Small intestine (tissue), 16 donors: Measurements from ENCODE around the gene HDAC6. TPM values are rescaled to one million over a fixed set of nuclear protein-coding genes. Genes with fewer than 3 reads are reported as not detected.

ENCODE experiments used
- DNase-seq, 2 donors: peaks; one replicate each; pipeline versions ENCODE4 v3.0.0 to v3.0.0-alpha.2; 2013
- FAIRE-seq: peaks from 2 replicates; lab custom pipeline; 2012; peaks lifted over from hg19 to GRCh38; lab: Jason Lieb, UNC
- H3K27ac ChIP-seq, 3 donors: one replicate each; pipeline ENCODE4 v1.5.1; 2013; ENCODE audit warnings: low read length in 2 of 3, mild to moderate bottlenecking in 2 of 3, control low read depth in 1 of 3, inconsistent platforms in 1 of 3, low read depth in 1 of 3, moderate library complexity in 1 of 3
- H3K27me3 ChIP-seq, 3 donors: one replicate each; pipeline ENCODE4 v1.6.1; 2013; ENCODE audit warnings: low read length in 3 of 3, inconsistent platforms in 1 of 3; ENCODE audit not compliant: control insufficient read depth in 3 of 3, insufficient read depth in 3 of 3
- H3K36me3 ChIP-seq, 3 donors: one replicate each; pipeline ENCODE4 v1.6.1; 2013; ENCODE audit warnings: low read length in 3 of 3, inconsistent platforms in 1 of 3, low read depth in 1 of 3, mild to moderate bottlenecking in 1 of 3, moderate library complexity in 1 of 3; ENCODE audit not compliant: control insufficient read depth in 3 of 3, insufficient read depth in 2 of 3
- H3K4me1 ChIP-seq, 3 donors: one replicate each; pipeline ENCODE4 v1.6.1; 2013; ENCODE audit warnings: low read length in 2 of 3, inconsistent platforms in 1 of 3, low read depth in 1 of 3, mild to moderate bottlenecking in 1 of 3, moderate library complexity in 1 of 3; ENCODE audit not compliant: control insufficient read depth in 3 of 3, insufficient read depth in 2 of 3
- H3K4me3 ChIP-seq, 3 donors: one replicate each; pipeline ENCODE4 v1.5.1; 2013; ENCODE audit warnings: low read length in 3 of 3, control low read depth in 1 of 3, inconsistent platforms in 1 of 3, low read depth in 1 of 3, mild to moderate bottlenecking in 1 of 3, moderate library complexity in 1 of 3
- H3K9me3 ChIP-seq, 2 donors: one replicate each; pipeline ENCODE4 v1.6.1; 2013; ENCODE audit warnings: low read depth in 1 of 2, low read length in 1 of 2; ENCODE audit not compliant: control insufficient read depth in 2 of 2, insufficient read depth in 1 of 2
- WGBS, 3 donors: extraction: QIAGEN DNeasy Blood & Tissue Kit; methylation state at CpG; one replicate each; pipeline ENCODE4 v1.1.7; 2013; 5-methylcytosine and 5-hydroxymethylcytosine counted together
- long read RNA-seq, 10 donors: transcript quantifications; one replicate each; lab custom pipeline, GENCODE V29; 2026
- polyA plus RNA-seq, 4 donors: library from polyadenylated mRNA; stranded (reverse) in 3 of 4; unstranded in 1 of 4; fragments of 200-250 nt in 3 of 4; fragments of 120-200 nt in 1 of 4; gene quantifications; one replicate each; pipeline versions ENCODE4 v1.2.1 to v1.2.3, GENCODE V29; 2013
- donor health status: healthy with polysubstance abuse.
- donor health status: control.
- donor health status: control.
- donor health status: Bipolar disorder and iron deficiency.
- donor health status: healthy.

Gene HDAC6
- polyA plus RNA-seq: 100 to 1,000 TPM in 2 of 4 donors, 10 to 100 TPM in 2; 51.5 to 110 (median 102) TPM
- long read RNA-seq, donor 1, full-length matches to known transcripts: 12 of 21 reads
- long read RNA-seq, donor 1, partial matches to known transcripts: 9 of 21 reads
- long read RNA-seq, donor 1, other reads (novel, unspliced or antisense): 0 of 21 reads
- long read RNA-seq, donor 2: 0 reads
- long read RNA-seq, donor 3, partial matches to known transcripts: 28 of 31 reads
- long read RNA-seq, donor 3, other reads (novel, unspliced or antisense): 0 of 31 reads
- long read RNA-seq, donor 4: 0 reads
- long read RNA-seq, donor 5, full-length matches to known transcripts: 3 of 9 reads
- long read RNA-seq, donor 5, partial matches to known transcripts: 6 of 9 reads
- long read RNA-seq, donor 5, other reads (novel, unspliced or antisense): 0 of 9 reads
- long read RNA-seq, donor 6, full-length matches to known transcripts: 8 of 396 reads
- long read RNA-seq, donor 6, partial matches to known transcripts: 382 of 396 reads
- long read RNA-seq, donor 6, other reads (novel, unspliced or antisense): 6 of 396 reads
- long read RNA-seq, donor 7, full-length matches to known transcripts: 2 of 11 reads
- long read RNA-seq, donor 7, partial matches to known transcripts: 9 of 11 reads
- long read RNA-seq, donor 7, other reads (novel, unspliced or antisense): 0 of 11 reads
- long read RNA-seq, donor 8, full-length matches to known transcripts: 1 of 1 reads
- long read RNA-seq, donor 8, partial matches to known transcripts: 0 of 1 reads
- long read RNA-seq, donor 8, other reads (novel, unspliced or antisense): 0 of 1 reads
- long read RNA-seq, donor 9, full-length matches to known transcripts: 2 of 8 reads
- long read RNA-seq, donor 9, partial matches to known transcripts: 6 of 8 reads
- long read RNA-seq, donor 9, other reads (novel, unspliced or antisense): 0 of 8 reads
- long read RNA-seq, donor 10, full-length matches to known transcripts: 4 of 10 reads
- long read RNA-seq, donor 10, partial matches to known transcripts: 6 of 10 reads
- long read RNA-seq, donor 10, other reads (novel, unspliced or antisense): 0 of 10 reads

DNA sequence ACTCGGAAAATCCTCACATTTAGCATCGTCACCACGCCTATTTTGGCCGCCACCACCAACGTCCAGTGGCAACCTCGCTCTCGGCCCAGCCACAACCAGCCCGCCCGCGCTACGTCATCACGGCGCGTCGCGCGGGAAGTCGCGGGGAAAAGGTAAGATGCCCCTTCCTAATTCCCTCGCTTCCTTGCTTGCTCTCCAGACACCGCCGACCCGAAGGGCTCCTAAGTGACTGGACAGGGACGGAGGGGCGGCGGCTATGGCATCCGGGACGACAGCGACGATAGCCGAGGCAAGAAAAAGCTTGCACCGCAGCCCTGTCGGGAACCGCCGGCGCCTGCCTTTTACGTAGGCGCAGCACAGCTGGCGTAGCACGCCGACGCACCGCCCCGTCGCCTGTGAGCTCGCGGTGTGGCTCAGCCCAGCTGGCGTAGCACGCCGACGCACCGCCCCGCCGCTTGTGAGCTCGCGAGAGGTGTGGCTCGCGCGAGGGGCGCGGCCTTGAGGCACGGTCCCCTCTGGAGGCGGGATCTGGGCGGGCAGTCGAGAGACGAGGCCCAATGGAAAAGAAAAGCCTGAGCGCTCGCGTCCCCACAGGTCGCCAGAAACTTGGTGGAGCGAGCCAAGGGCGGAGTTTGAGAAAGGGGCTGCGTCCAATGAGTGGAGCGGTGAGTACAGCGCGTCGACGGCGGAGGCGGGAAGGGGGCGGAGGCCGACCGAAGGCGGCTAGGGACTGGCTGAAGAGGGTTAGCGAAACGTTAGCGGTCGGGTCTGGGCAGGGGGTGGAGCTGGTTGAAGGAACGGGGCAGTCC is at the start of gene HDAC6:
HDAC6 (plus strand) TSS at position 788 of the 809 bp plus-strand sequence. CDS start 626 bp downstream, outside the sequence.
- WGBS, 3 donors: 0 to 40% (median 14%) methylated on average over 55 to 89 of the region's 89 CpGs

DNA sequence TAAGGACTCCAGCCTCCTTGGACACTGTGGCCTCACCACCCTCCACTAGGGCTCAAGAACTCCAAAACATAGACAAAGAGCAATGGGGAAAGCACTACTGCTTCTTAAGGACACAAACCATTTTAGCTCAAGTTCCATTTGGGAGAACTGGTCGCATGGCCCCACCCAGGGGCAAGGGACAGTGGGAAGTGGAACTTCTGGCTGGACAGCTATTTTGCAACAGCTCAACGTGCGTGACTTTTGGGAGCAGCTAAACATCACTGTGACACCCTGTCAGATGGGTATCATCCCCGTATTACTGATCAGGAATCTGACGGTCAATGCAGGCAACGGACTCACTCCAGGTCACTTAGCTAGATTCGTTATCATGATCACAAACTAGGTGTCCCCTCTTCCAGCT is 49.4 kb upstream of the HDAC6 start:
- WGBS, 3 donors: 46 to 68% (median 67%) methylated on average over 7 of the region's 7 CpGs

More for the DNA sequence above, at the start of gene HDAC6:
- Histone ChIP-seq H3K9me3 (no peaks in the 10 kb centered on the region), H3K27me3 (no peaks in the 10 kb centered on the region), H3K36me3 (peaks cover 0 to 16% (median 3%) of the 10 kb centered on the region in 3 donors), H3K27ac (peak within 1 kb of the TSS; percentile 83 to 100 (median 100)), H3K4me3 (peak within 1 kb of the TSS; percentile 51 to 84 (median 54)), H3K4me1 (peaks cover 0 to 10% (median 0%) of the 10 kb centered on the region in 3 donors)
- DNase-seq: peak; percentile 98
- FAIRE-seq: no peak

GRCh38 chrX:48753708-48754228 is 48.1 kb upstream of the HDAC6 start:
- 64 to 75% (median 66%) methylated on average over 8 of the region's 8 CpGs for WGBS, 3 donors
- Histone ChIP-seq H3K4me3 (no peak overlapping the region), H3K4me1 (no peaks in the 10 kb centered on the region), H3K9me3 (no peaks in the 10 kb centered on the region), H3K36me3 (no peaks in the 10 kb centered on the region), H3K27me3 (no peaks in the 10 kb centered on the region), H3K27ac (no peak overlapping the region)
- DNase-seq (no peak), FAIRE-seq (no peak)

More for the DNA sequence above, 49.4 kb upstream of the HDAC6 start:
- Histone ChIP-seq H3K27ac (no peak overlapping the region), H3K27me3 (no peaks in the 10 kb centered on the region), H3K4me1 (no peaks in the 10 kb centered on the region), H3K36me3 (no peaks in the 10 kb centered on the region), H3K9me3 (peaks cover 0 to 2% of the 10 kb centered on the region in 2 donors), H3K4me3 (no peak overlapping the region)
- FAIRE-seq (no peak), DNase-seq (no peak)

- no peak for FAIRE-seq
- no peaks in the 10 kb centered on the region for H3K4me1 ChIP-seq
- H3K4me3 ChIP-seq: no peak overlapping the region
- DNase-seq: no peak
- 66 to 73% (median 72%) methylated on average over 8 of the region's 8 CpGs for WGBS, 3 donors
- H3K36me3 ChIP-seq: no peaks in the 10 kb centered on the region
- H3K27ac ChIP-seq: no peak overlapping the region
- H3K9me3 ChIP-seq: no peaks in the 10 kb centered on the region
- no peaks in the 10 kb centered on the region for H3K27me3 ChIP-seq
Measured at GRCh38 chrX:48754238-48754637, 47.6 kb upstream of the HDAC6 start.

- H3K36me3 ChIP-seq: no peaks in the 10 kb centered on the region
- peak within 1 kb of the TSS in 2 of 3 donors; percentile 7 to 16 for H3K4me3 ChIP-seq
- WGBS, 3 donors: 16 to 45% (median 39%) methylated on average over 11 to 12 of the region's 12 CpGs
- FAIRE-seq (no peak), DNase-seq (peak; percentile 80 to 85)
- H3K27me3 ChIP-seq: no peaks in the 10 kb centered on the region
- H3K27ac ChIP-seq: peak within 1 kb of the TSS; percentile 70 to 92 (median 82)
- no peaks in the 10 kb centered on the region for H3K9me3 ChIP-seq
- no peaks in the 10 kb centered on the region for H3K4me1 ChIP-seq
Measured at GRCh38 chrX:48761674-48762471, 40.0 kb upstream of the HDAC6 start, which contains the start of gene GLOD5. Gene GLOD5 (plus strand): TSS chrX:48761747. CDS start chrX:48761791, 44 bp downstream.

GRCh38 chrX:48769230-48769629 is 32.6 kb upstream of the HDAC6 start:
- Histone ChIP-seq H3K4me1 (no peaks in the 10 kb centered on the region), H3K4me3 (no peak overlapping the region), H3K36me3 (no peaks in the 10 kb centered on the region), H3K27ac (no peak overlapping the region), H3K27me3 (no peaks in the 10 kb centered on the region), H3K9me3 (no peaks in the 10 kb centered on the region)
- 72 to 82% (median 73%) methylated on average over 6 of the region's 6 CpGs for WGBS, 3 donors
- DNase-seq (no peak), FAIRE-seq (no peak)

DNA sequence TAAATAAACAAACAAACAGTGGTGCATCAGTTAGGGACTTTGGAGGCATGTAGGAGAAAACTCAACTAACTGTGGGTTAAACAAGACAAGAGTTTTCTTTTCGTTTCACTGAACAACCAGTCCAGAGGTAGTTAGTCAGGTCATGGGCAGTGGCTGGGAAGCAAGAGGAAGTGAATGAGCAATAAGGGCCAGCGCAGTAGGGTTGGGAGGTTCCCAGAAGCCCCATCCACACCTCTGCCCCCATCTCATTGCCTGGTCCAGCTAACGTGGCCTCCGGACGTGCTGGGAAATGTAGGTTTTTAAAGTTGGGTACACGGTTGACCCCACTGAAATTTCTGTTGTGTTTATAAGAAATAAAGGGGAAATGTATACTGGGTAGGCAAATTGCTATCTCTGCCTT is 31.6 kb upstream of the HDAC6 start:
- 74 to 93% (median 85%) methylated on average over 6 of the region's 6 CpGs for WGBS, 3 donors
- DNase-seq (no peak), FAIRE-seq (no peak)
- H3K36me3 ChIP-seq: no peaks in the 10 kb centered on the region
- no peaks in the 10 kb centered on the region for H3K4me1 ChIP-seq
- H3K4me3 ChIP-seq: no peak overlapping the region
- H3K27me3 ChIP-seq: no peaks in the 10 kb centered on the region
- H3K27ac ChIP-seq: no peak overlapping the region
- H3K9me3 ChIP-seq: no peaks in the 10 kb centered on the region
